Measurements from ENCODE around the gene TBC1D24.

DNA sequence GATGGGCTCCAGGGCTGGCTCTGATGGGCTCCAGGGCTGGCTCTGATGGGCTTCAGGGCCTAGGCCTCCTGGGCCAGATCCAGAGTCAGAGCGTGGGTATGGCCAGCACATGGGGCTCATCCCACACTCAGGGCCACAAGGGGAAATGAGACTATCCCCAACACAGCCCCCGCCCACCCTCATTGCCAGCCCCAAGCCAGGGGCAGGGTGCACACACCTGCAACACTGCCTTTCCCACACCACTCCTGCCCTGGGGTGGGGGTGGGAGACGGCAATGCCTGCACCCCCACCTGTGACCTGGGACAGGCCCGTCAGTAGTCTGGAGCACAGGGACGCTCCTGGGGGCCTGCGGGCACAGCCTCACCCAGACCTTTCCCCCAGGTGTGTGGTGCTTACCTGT is 24.5 kb downstream of the TBC1D24 start:
- TF ChIP-seq POLR2AphosphoS5 (IDR thresholded peaks at IDR 0.05) (no peak), POLR2A (IDR thresholded peaks at IDR 0.05) (no peak)
- TF ChIP-seq, protein P1, sequence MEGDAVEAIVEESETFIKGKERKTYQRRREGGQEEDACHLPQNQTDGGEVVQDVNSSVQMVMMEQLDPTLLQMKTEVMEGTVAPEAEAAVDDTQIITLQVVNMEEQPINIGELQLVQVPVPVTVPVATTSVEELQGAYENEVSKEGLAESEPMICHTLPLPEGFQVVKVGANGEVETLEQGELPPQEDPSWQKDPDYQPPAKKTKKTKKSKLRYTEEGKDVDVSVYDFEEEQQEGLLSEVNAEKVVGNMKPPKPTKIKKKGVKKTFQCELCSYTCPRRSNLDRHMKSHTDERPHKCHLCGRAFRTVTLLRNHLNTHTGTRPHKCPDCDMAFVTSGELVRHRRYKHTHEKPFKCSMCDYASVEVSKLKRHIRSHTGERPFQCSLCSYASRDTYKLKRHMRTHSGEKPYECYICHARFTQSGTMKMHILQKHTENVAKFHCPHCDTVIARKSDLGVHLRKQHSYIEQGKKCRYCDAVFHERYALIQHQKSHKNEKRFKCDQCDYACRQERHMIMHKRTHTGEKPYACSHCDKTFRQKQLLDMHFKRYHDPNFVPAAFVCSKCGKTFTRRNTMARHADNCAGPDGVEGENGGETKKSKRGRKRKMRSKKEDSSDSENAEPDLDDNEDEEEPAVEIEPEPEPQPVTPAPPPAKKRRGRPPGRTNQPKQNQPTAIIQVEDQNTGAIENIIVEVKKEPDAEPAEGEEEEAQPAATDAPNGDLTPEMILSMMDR (IDR thresholded peaks at IDR 0.05), result no peak

All from breast epithelium (tissue), 3 donors.